NCI-H2196 treated with DMSO at 0.1 percent for 48 hours (cell line): ENCODE results near the gene PACS1.
A peak's percentile ranks its signal among the peaks of the same experiment; 100 is the strongest.

ENCODE experiments used
- DNase-seq: peaks from one replicate; lab custom pipeline; 2025; ENCODE audit not compliant: unreplicated experiment; lab: John Stamatoyannopoulos, UW

Gene PACS1

GRCh38 chr11:66221012-66221411, 150.9 kb downstream of the PACS1 start:
- DNase-seq: no peak

DNA sequence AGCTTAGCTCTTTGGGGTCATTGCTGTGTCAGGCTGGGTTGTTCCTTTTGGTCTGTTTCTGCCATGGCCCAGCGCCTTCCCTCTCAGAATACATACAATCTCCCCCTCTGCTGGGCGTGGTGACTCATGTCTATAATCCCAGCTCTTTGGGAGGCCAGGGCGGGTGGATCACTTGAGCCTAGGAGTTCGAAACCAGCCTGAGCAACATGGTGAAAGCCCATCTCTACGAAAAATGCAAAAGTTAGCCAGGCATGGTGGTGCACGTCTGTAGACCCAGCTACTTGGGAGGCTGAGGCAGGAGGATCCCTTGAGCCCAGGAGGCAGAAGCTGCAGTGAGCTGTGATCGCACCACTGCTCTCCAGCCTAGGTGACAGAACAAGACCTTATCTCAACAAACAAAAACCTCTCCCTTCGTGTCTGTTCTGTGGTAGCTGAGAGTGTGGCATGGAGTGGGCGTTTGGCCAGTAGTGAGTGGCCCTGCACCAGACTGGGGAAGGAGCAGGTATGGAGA, 151.7 kb downstream of the PACS1 start:
- DNase-seq: no peak

DNA sequence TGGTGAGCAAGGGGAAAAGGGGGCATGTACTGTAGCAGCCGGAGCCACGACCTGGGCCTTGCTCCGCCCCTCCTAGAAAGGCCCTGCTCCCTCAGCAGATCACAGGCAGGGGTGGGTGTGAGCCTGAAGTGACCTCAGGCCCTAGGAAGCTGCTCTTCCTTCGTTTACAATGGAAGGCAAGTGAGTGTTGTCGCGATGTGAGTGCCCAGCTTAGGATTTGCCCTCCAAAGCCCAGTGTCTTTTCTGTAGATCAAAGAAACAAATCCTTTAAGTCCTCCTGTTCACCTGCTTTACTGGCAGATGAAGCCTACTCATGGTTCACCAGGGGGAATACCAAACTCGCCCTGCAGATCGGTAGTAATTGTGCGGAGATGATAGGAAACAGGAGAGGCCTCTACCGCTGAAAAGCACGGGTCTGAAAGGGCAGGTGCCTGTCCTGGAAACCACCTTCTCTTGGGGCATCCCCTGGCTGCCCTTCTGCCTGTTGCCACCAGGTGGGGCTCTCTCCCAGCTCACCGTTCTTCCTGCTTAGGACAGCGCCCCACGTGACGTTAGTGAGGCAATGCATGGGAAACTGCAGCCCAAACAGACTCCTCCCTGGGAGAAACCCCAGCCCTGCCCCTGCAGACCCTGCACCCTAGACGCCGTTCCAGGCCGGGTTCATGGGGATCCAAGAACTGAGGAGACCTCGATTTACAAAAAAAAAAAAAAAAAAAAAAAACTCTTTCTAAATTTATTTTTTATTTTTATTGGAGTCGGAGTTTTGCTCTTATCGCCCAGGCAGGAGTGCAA, 152.5 kb downstream of the PACS1 start:
- DNase-seq: peak; percentile 94

- no peak for DNase-seq
These were observed 154.3 kb downstream of the PACS1 start for GRCh38 chr11:66224226-66224855.

GRCh38 chr11:66225066-66225465, 155.0 kb downstream of the PACS1 start:
- no peak for DNase-seq

GRCh38 chr11:66226101-66226500, 156.0 kb downstream of the PACS1 start:
- DNase-seq: no peak

GRCh38 chr11:66227700-66228099, 157.6 kb downstream of the PACS1 start:
- no peak for DNase-seq

DNA sequence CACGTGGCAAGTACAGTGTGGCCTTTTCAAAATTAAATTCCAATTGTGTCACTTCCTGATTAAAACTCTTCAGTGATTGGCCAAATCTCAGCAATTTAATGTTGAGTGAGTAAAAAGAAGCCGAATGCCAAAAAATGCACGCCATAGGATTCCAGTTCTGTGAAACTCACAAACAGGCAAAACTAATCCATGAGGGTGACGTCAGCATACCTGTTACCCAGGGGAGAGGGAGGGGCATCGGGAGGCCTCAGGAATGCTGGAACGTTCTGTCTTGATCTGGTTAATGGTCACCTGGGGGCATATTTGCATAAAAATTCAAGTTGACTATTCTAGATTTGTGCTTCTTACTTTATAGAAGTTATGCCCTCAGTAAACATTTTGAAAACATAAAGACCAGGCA, 158.4 kb downstream of the PACS1 start:
- DNase-seq: no peak

DNA sequence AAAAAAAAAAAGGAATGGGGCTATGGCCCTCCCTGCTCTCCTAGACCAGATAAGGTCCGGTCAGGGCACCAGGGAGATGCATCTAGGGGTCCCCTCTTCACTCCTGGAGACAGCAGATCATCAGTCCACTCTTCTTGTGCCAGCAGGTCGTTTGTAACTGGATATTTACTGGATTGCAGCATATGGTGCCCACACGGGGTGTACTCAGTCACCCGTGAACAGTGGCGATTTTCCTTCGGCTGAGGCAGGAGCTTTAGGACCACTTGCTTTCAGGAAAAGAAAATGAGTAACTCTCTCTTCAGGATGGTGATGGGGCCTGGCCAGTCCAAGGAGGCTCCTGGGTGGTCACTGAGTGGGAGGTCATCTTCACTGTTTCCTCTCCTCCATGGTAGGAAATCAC, 160.1 kb downstream of the PACS1 start:
- no peak for DNase-seq

DNA sequence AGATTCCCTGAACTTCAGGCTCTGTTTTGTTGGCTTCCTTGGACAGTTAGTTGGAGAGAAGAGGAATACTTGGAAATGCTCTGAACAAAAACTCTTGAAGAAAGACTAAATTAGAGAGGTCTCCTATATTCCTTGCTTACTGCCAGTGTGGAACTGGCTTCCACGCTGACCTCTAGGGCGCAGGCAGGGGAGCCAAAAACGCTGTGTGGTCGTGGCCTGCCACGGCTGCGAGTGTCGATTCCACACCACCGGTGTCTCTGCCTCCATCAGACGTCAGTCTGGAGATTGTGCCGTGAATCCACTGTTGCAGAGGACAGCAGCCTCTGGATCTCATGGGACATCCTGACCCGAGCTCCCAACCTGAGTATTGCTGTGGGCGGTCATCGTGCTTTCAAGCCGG, 160.9 kb downstream of the PACS1 start:
- no peak for DNase-seq

DNA sequence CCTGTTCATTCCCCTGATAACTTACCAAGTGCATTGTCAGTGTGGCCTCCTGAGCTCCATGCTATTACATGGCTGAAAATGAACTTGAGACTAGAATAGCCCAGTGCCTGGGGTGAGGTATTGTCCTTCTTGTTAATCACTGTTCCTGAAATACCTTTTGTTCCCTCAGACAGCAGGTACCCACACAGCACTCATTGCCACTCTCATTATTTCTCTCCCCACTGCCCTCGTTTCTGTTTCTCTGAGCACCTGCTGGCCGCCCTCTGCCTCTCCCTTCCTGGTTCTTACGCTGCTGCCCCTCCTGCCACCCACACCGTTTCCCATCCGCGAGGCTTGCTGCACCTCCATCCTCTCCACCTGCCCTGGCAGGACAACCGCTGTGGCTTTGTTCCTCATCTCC, 161.5 kb downstream of the PACS1 start:
- no peak for DNase-seq

DNA sequence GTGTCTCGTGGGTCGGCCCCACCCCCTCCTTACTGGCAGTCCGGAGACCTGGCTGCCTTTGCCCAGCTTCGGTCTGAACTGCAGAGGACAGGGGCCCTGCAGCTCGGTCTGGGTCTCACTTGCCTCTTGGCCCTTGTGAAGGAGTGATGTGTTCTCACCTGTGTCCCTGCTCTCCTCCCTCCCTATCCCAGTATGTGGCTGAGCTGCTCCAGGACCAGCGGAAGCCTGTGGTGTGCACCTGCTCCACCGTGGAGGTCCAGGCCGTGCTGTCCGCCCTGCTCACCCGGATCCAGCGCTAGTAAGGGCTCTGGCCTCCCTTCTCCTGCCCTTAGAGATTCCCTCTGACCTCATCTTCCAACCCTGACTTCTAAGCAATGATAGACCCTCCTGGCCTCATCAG, 162.7 kb downstream of the PACS1 start:
- no peak for DNase-seq

GRCh38 chr11:66233301-66233700, 163.2 kb downstream of the PACS1 start:
- no peak for DNase-seq

DNA sequence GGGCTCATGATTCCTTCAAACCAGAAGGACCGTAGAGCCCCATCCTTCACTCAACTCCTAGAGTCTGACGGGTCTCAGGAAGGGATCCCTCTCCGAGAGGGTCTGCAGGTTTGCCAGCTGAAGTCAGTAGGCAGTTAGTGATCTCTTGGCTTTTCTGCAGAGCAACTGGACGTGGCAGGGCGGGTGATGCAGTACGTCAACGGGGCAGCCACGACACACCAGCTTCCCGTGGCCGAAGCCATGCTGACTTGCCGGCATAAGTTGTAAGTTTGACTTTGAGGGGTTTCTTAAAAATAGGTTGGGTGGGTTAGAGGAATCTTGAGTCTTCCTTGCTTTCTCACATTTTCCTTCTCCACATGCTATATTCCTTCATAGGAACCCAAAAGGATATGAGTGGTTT, 165.1 kb downstream of the PACS1 start:
- no peak for DNase-seq

DNA sequence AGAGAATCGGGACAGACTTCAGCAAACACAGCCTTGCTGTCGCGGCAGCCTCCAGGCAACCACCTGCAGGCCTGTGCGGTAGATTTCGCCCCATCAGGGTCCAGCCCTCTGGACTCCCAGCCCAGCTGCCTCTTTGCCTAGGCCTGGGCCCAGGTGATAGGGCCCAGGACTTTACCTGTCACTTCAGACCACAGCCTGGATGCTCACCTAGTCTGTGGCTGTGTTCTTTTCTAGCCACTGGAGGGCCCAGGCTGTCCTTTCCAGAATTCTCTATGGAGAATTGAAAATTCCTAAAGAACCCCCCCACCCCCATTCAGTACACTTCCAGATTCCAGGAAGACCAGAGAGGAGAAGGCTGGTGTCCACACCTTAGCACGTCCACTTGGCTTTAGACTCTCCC, 167.8 kb downstream of the PACS1 start:
- DNase-seq: no peak

DNA sequence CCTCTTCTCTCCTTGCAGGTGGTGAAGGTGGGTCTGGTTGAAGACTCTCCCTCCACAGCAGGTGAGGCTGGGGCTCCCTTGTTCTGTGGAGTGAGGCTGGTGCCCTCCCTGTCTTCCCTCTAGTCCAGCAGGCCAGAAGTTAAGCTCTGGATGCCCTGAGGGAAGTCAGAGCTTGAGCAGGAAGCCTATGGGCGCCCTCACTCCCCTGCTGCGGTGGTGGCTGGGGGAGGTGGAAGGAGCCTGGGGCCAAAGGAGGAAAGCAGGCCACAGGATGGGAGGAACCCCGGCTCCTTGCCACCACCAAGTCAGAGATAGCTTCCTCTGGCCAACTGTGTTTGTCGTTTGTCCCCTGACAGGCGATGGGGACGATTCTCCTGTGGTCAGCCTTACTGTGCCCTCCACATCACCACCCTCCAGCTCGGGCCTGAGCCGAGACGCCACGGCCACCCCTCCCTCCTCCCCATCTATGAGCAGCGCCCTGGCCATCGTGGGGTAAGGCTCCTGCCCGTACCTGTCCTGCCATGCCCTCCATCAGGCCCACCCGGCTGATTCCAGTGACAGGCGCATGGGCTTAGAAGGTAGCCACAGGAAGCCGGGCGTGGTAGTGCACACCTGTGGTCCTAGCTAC, 168.8 kb downstream of the PACS1 start:
- no peak for DNase-seq

- DNase-seq: no peak
These were observed 169.4 kb downstream of the PACS1 start for GRCh38 chr11:66239511-66239910.

- DNase-seq: no peak
These were observed 170.1 kb downstream of the PACS1 start for GRCh38 chr11:66239998-66240780.

GRCh38 chr11:66240781-66241136, 170.7 kb downstream of the PACS1 start:
- no peak for DNase-seq

- DNase-seq: no peak
These were observed 172.2 kb downstream of the PACS1 start for GRCh38 chr11:66242095-66242765.
